OCI-LY3 (cell line): Measurements from ENCODE around the gene MTCL1.

ENCODE experiments used
- CTCF ChIP-seq: fragments of 200-600, 300-600 bp; sonication (generic); IDR thresholded peaks from 2 replicates; pipeline ENCODE4 v1.5.1; 2014; ENCODE audit warnings: antibody characterized with exemption, low read length, low read depth
- EZH2phosphoT487 ChIP-seq: fragments of 200-600 bp; shearing (Covaris generic); IDR thresholded peaks from 2 replicates; pipeline ENCODE4 v1.6.1; 2018; ENCODE audit warnings: antibody characterized with exemption, mixed run types, low read depth

GRCh38 chr18:8780227-8780626, 74.9 kb downstream of the MTCL1 start:
- TF ChIP-seq CTCF: no peak
- TF ChIP-seq EZH2phosphoT487: no peak
